HG02610 (cell line): Measurements from ENCODE around the gene MOB2.

Experiments
- ATAC-seq: cut with Tn5 transposase; IDR thresholded peaks from one replicate; pipeline ENCODE4 v1.9.1; 2021; ENCODE audit warnings: mild to moderate bottlenecking, moderate library complexity; ENCODE audit not compliant: unreplicated experiment

MOB2 gene

GRCh38 chr11:1504581-1505290, 18.2 kb upstream of the MOB2 start:
- no peak for ATAC-seq

- no peak for ATAC-seq
Measured at GRCh38 chr11:1504138-1504537, 17.6 kb upstream of the MOB2 start.

DNA sequence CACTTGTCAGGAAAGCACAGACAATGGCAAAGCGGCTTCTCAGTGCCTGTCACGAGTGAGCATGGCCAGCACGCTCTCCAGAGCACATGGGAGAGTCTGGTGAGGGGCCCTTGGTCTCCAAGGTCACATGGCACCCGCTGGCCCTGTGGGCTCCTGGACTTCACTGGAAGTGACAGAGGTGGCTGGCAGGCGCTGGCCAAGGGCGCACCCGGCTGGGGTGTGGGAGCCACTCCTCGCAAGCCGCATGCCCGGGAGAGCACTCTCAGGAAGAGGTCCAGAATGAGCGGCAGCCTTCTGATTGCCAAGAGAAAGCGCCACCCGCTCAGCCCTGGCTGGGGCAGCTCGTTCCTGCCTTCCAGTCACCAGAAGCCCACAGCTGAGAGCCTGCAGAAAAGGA, 17.1 kb upstream of the MOB2 start:
- no peak for ATAC-seq

DNA sequence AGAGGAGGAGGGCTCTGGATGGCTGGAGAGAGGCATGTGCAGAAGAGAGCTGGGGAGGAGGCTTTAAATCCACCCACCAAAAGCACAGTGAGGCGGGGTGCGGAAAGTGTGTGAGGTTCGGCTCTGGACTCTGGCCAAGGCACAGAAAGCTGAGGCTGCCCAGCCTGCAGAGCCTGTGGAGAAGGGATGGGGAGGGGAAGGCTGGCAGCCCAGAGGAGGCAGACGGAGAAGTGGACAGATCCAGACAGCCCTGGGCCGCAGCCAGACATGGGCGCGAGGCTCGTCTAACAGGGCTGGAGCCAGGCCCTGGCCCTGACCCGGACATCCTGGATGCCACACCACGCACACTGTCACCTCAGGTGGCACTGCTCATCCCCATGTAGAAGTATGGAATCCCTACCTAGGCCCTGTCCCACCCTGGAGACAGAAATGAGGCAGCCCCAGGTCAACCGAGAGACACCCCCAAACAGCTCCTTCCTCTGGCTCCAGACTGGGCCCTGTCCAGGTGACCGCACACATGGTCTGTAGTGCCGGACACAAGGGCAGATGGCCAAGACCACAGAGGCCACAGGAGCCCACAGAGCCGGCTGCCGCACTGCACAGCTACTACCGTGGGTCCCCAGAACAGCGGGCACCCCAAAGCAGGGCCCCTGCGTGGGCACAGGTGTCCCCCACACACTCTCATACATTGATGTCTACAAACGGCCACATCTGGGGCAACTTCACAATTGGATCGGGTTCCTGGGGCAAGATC, 16.6 kb upstream of the MOB2 start:
- no peak for ATAC-seq

GRCh38 chr11:1502168-1502953, 15.8 kb upstream of the MOB2 start:
- no peak for ATAC-seq

GRCh38 chr11:1501421-1502167, 15.0 kb upstream of the MOB2 start:
- ATAC-seq: no peak

DNA sequence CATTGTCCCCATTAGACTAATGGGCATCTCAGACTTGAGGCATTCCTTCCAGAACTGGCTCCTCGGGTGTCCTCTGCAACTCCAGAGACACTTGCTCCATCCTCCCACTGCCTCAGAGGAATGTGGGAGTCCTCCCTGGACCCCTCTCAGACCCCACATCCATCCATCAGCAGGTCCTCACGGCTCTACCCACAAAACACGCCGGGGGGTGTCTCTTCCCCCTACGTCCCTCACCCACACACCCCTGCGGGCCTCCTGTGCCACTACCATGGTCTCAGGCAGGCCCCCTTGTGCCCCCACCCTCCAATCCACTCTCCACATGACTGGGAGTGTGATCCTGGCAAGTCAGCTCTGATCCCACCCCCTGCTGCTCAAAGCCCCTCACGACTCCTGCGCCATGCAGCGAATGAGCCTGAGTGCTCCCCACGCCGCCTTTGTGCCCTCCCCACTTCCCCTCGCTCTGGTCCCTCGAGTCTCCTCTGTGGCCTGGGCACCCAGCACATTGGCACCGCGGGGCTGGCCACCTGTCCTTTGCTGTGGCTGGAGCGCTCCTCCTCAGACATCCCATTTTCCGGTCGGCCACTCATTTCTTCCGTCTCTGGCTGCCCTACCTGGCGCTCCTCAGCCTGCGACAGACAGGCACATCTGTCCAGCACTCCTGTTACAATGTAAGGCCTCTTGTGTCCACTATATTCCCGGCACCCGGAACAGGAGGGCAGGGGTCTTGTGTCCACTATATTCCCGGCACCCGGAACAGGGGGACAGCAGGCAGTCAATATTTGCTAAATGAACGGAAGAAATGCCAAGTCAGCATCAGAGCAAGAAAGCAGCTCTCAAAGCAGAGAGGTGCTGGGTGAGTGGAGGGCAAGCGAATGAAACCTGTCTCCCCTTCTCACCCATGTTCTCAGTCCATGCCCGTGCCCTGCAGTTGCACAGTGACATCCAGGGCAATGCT, 14.2 kb upstream of the MOB2 start:
- ATAC-seq: no peak

DNA sequence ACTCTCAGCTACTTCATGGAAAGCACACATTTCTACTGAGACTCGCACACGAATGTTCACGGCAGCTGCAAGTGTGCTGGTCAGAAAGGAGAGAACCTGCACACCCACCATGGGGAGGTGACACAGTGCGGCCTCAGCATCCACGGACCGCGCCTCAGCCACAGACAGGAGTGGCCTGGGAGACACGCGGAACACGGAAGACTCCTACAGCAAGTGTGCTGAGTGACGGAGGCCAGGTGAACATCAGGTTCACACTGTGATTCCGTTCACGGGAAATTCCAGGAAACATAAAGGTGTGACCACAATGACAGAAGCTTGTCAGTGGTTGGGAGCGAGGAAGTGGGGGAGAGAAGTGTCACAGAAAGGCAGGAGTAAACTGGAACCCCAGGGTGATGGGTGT, 13.3 kb upstream of the MOB2 start:
- no peak for ATAC-seq

GRCh38 chr11:1499261-1499890, 12.8 kb upstream of the MOB2 start:
- no peak for ATAC-seq

DNA sequence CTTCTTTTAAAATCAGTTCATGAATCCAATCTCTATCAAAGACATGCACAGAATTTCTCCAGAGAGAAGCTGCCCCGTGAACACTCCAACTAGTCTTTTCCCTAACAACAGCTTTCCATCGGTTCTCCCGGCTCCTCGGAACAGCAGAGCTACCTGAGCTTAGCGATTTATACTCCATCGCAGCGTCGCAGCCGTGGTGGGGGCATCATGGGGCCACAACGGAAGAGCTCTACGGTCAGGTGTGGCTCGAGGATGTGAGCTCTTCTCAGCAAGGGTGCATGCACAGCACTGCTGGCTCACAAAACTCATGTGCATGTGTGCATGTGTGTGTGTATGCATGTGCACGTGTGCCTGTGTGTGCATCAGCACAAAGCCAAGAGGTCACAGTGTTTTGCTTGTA, 11.7 kb upstream of the MOB2 start:
- ATAC-seq: no peak

- no peak for ATAC-seq
Measured at GRCh38 chr11:1497600-1497999, 11.0 kb upstream of the MOB2 start.

DNA sequence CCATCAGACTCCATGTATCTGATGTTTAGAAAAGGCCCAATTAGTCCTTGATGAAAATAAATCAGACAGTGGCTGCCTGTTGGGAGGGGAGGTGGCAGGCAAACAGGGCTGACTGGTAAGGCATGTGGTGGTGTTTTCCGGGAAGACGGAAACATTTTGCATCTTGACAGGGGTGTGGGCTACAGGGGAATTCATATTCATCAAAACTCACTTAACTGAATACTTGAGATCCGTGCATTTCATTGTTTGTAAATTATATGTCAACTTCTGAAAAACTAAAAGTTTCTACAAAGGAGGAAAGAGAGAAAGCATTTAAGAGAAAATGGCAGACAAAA, 10.1 kb upstream of the MOB2 start:
- no peak for ATAC-seq

GRCh38 chr11:1496091-1496760, 9.6 kb upstream of the MOB2 start:
- ATAC-seq: no peak

DNA sequence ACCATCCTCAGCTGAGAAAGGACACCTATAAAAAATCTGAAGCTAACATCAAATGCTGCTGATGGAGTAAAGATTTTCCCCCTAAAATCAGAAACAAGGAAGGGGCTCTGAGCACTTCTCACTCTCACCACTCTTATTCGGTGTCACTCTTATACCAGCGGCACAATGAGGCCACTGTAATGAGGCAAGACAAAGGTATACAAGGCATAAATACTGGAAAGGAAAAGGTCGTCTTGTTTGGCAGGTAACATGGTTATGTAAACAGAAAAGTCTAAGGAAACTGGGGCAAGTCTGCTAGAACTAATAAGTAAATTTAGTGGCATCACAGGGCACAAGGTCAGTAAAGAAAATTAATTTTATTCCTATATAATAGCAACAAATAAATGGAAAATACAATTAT, 8.1 kb upstream of the MOB2 start:
- ATAC-seq: no peak

DNA sequence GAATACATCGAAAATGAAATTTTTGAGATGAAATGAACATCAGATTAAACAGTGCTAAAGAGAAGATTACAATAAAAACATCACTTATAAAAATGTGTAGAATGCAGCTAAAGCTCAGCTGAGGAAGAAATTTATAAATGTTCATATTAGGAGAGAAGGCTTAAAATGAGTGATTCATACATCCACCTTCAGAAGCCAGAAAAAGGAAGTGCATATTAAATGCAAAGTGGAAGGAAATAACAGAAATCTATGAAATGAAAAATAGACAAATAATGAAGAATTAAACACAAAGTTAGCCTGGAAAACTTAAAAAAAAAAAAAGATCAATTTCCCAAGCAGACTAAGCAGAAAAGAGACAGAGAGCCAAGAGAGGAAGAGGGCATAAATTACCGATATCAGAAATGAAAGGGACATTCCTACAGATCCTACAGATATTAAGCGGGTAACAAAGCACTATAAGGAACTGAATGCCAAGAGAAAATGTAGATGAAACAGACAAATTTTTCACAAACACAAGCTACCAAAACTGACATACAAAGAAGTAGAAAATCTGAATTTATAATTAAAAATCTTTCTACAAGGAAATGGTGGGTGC, 7.2 kb upstream of the MOB2 start:
- ATAC-seq: no peak

DNA sequence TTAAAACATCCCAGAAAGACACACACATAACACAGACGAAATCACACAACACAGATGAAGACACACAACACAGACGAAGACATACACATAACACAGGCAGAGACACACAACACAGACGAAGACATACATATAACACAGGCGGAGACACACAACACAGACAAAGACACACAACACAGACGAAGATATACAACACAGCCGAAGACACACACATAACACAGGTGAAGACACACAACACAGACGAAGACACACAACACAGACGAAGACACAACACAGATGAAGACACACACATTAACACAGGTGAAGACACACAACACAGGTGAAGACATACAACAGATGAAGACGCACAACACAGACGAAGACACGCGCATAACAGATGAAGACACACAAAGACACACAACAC, 4.8 kb upstream of the MOB2 start:
- ATAC-seq: no peak

GRCh38 chr11:1490651-1491050, 4.1 kb upstream of the MOB2 start:
- ATAC-seq: no peak

GRCh38 chr11:1488575-1489180, 2.1 kb upstream of the MOB2 start:
- ATAC-seq: no peak
